Uterus (tissue), 2 donors: ENCODE results near the gene BRDT.

Experiments
- CTCF ChIP-seq, 4 experiments: fragments of 200-600 bp in 2 of 4; fragments of 450-650 bp in 2 of 4; sonication (generic) in 2 of 4; IDR thresholded peaks; one replicate each; pipeline ENCODE4 v1.5.1; 2016 to 2019; ENCODE audit warnings: antibody characterized with exemption in 4 of 4, mild to moderate bottlenecking in 2 of 4, moderate library complexity in 1 of 4
- POLR2A ChIP-seq, 2 donors: fragments of 450-650 bp; IDR thresholded peaks; one replicate each; pipeline ENCODE4 v1.6.1; 2016; ENCODE audit warnings: antibody characterized with exemption in 2 of 2, mild to moderate bottlenecking in 1 of 2, moderate library complexity in 1 of 2

DNA sequence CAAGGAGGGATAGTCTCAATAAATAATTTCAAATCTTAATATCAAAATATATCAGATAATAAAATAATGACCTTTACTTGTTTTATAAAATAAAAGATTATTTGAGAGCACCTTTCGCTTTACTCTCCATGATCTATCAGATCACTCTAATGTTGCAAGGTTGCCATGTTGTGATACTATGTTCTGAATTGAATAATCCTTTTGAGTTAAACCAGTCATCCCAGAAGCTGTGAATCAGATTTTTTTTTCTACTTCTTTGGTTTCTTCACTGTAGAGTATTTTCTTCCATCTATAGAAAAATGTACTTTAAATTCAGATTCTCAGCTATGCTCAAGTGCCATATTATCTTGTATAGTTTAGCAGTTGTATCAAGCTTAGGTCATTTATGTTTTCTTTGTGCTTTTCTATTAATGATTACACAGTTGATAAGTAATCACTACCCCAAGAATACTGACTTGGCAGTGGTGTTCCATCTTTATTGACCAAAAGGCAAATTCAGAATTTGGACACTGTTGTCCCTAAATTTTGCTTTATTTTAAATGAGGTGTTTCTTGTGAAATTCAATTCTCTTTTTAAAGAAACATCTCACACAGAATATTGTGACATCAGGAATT is 32.9 kb downstream of the BRDT start:
- TF ChIP-seq CTCF (IDR thresholded peaks at IDR 0.05) (no peak), POLR2A (IDR thresholded peaks at IDR 0.05) (no peak)
